ENCODE measurements around the gene LEKR1. TPM values are rescaled to one million over a fixed set of nuclear protein-coding genes. Genes with fewer than 3 reads are reported as not detected.
A peak's percentile ranks its signal among the peaks of the same experiment; 100 is the strongest.

LEKR1 gene
- total RNA-seq, 1 experiment from 2014 or later, result 5.1 TPM

DNA sequence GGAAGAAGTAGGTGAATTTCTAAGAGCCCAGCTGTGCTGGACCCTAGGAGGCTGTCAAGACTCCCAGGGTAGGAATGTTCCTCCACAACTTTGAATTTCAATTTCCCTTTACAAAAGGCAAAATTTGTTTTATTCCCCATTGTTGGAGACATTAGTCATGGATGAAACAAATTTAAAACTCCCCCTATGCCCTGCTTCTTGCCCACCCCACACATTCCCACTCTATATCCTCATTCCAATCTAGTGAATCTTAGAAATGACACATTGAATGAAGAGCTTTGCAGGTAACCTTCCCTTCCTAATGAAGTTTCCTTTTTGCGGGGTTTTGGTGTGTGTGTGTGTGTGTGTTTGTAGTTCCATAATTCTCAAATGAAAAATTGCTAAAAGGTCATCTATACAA is 261.2 kb downstream of the LEKR1 start:
- CTCF ChIA-PET, result interaction anchor here (0.8 to 3.4 kb wide), 8 partner anchors 10 to 552 kb away, joined by 3 to 49 read pairs (median 8); partner anchors contain the start of gene SSR3
- Mint-ChIP-seq H3K27me3 (ENCODE audit: unreplicated experiment) (no peaks in the 10 kb centered on the region), H3K9me3 (ENCODE audit: low read depth, unreplicated experiment) (peaks cover 8% of the 10 kb centered on the region), H3K27ac (ENCODE audit: unreplicated experiment) (peak overlapping the region; percentile 94), H3K4me3 (ENCODE audit: low read depth, unreplicated experiment) (peak overlapping the region; percentile 83), H3K4me1 (ENCODE audit: low read depth, unreplicated experiment) (peaks cover 81% of the 10 kb centered on the region), H3K36me3 (ENCODE audit: insufficient read depth, unreplicated experiment) (peaks cover 37% of the 10 kb centered on the region)
- peak; percentile 50 for DNase-seq
- TF ChIP-seq, protein P1, sequence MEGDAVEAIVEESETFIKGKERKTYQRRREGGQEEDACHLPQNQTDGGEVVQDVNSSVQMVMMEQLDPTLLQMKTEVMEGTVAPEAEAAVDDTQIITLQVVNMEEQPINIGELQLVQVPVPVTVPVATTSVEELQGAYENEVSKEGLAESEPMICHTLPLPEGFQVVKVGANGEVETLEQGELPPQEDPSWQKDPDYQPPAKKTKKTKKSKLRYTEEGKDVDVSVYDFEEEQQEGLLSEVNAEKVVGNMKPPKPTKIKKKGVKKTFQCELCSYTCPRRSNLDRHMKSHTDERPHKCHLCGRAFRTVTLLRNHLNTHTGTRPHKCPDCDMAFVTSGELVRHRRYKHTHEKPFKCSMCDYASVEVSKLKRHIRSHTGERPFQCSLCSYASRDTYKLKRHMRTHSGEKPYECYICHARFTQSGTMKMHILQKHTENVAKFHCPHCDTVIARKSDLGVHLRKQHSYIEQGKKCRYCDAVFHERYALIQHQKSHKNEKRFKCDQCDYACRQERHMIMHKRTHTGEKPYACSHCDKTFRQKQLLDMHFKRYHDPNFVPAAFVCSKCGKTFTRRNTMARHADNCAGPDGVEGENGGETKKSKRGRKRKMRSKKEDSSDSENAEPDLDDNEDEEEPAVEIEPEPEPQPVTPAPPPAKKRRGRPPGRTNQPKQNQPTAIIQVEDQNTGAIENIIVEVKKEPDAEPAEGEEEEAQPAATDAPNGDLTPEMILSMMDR (IDR thresholded peaks at IDR 0.05; ENCODE audit: unreplicated experiment), result no peak
- intact Hi-C loops (cut with micrococcal nuclease; ENCODE audit: unreplicated experiment), result loop anchor here (5.0 kb wide), 1 partner anchor 630 kb away; no protein-coding TSS in a partner anchor
- BruUV-seq (replicated peaks), result no TSS peak

DNA sequence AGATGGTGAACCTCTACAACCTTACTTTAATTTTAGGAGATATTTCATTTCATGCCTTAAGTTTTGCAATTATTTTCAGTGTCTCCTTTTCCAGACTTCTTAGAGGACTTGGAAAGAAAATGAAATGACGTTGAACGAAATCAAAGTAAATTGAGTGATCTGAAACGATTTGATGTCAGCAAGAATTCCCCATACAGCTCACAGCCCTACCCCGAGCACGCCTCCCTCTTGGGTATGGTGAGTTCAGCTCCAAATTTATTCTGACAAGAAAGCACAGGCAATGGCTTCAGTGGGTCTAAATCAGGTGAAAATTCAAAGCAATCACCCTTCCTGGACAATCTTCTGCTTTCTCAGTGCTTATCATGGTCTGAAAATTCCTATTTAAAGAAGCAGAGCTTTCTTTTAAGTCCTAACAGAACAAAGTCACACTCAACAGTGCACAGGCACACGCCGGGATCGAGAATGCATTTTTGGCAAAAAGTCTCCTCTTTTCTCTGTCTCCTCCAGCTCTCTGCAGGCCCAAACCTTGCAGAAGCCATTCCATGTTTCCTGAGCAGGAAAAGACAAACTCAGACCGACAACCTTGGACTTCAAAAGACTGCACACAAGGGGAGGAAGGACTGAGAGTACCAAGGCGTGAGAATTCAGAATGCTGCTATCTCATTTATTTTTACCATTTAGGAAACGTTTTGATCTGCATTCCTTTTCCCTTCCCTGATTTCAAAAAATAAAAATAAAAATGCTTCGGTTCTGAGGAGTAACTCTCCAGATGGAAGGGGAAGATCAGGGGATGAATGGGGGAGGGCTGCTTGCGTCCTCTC is 261.8 kb downstream of the LEKR1 start:
- CTCF ChIA-PET, result interaction anchor here (0.8 to 3.4 kb wide), 29 partner anchors 11 to 631 kb away, joined by 3 to 49 read pairs (median 7); partner anchors contain the start of genes CCNL1, SSR3 and TIPARP
- intact Hi-C loops (cut with micrococcal nuclease; ENCODE audit: unreplicated experiment), result loop anchor here (1.0 to 5.0 kb wide), 3 partner anchors 42 to 631 kb away; no protein-coding TSS in a partner anchor

DNA sequence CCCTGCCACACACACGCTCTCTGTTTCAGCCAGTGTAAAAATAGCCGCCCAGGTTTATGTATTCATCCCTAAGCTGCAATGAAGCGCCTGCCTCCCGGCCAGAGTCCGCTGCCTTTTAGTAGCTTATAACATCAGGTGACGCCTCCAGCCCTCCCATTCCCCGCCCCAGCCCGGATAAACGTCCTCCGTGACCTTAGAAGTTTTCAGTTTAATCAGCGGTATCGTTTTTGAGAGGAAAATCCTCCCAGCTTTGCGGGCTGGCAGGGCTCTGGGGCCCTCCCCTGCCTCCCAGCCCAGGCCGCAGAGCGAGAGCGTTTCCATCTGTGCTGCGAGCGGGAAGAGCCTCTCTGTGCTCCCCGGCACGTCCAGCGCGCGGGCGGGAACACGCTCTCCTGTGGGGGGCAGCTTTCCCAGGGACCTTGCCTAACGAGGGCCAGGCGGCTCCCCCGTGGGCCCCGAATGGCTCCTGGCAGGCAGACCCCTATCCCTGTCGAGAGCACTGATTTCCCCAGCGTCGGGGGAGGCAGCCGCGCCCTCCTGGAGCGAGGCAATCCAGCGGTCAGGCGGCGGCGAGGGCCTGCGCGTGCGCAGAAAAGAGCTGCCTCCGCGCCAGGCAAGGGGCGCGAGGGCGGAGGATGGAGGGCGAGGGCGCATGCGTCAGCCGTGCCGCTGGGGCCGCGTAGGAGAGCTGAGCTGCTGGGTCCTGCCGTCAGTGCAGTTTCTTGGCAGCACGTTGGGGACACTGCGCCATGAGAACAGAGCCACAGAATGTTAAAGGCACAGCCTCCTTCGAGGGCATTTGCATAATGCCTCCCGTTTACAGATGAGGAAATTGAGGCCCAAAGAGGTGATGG is 262.7 kb downstream of the LEKR1 start:
- Mint-ChIP-seq H3K4me1 (ENCODE audit: low read depth, unreplicated experiment) (peaks cover 76% of the 10 kb centered on the region), H3K9me3 (ENCODE audit: low read depth, unreplicated experiment) (peaks cover 8% of the 10 kb centered on the region), H3K4me3 (ENCODE audit: low read depth, unreplicated experiment) (peak overlapping the region; percentile 83), H3K36me3 (ENCODE audit: insufficient read depth, unreplicated experiment) (peaks cover 37% of the 10 kb centered on the region), H3K27me3 (ENCODE audit: unreplicated experiment) (no peaks in the 10 kb centered on the region), H3K27ac (ENCODE audit: unreplicated experiment) (peak overlapping the region; percentile 94)
- CTCF ChIA-PET, result interaction anchor here (0.6 to 3.4 kb wide), 32 partner anchors 10 to 1045 kb away, joined by 3 to 49 read pairs (median 4); partner anchors contain the start of genes CCNL1, SSR3 and TIPARP
- TF ChIP-seq, protein P1 (IDR thresholded peaks at IDR 0.05; ENCODE audit: unreplicated experiment), result peak; percentile 49
- DNase-seq, result peak; percentile 100
- intact Hi-C loops (cut with micrococcal nuclease; ENCODE audit: unreplicated experiment), result loop anchor here (1.0 to 5.0 kb wide), 3 partner anchors 41 to 632 kb away; no protein-coding TSS in a partner anchor
- no TSS peak for BruUV-seq (replicated peaks)

More for the DNA sequence above, 261.8 kb downstream of the LEKR1 start:
- DNase-seq, result no peak
- H3K9me3 Mint-ChIP-seq (ENCODE audit: low read depth, unreplicated experiment), result peaks cover 8% of the 10 kb centered on the region
- H3K27ac Mint-ChIP-seq (ENCODE audit: unreplicated experiment), result peak overlapping the region; percentile 94
- TF ChIP-seq, protein P1 (IDR thresholded peaks at IDR 0.05; ENCODE audit: unreplicated experiment), result no peak
- TSS peak; percentile 96 for BruUV-seq (replicated peaks)
- H3K4me3 Mint-ChIP-seq (ENCODE audit: low read depth, unreplicated experiment), result peak overlapping the region; percentile 83
- no peaks in the 10 kb centered on the region for H3K27me3 Mint-ChIP-seq (ENCODE audit: unreplicated experiment)
- peaks cover 81% of the 10 kb centered on the region for H3K4me1 Mint-ChIP-seq (ENCODE audit: low read depth, unreplicated experiment)
- peaks cover 37% of the 10 kb centered on the region for H3K36me3 Mint-ChIP-seq (ENCODE audit: insufficient read depth, unreplicated experiment)
